Neural progenitor cell (in vitro differentiated cells): ENCODE data around the gene LRRC53. TPM values are rescaled to one million over a fixed set of nuclear protein-coding genes. Genes with fewer than 3 reads are reported as not detected.

ENCODE experiments used
- DNase-seq: peaks from one replicate; pipeline ENCODE4 v3.0.0-alpha.2; 2016; ENCODE audit warnings: low spot score
- H2AFZ ChIP-seq: fragments of 200-600 bp; sonication (generic); replicated peaks from 2 replicates; pipeline ENCODE4 v1.6.1; 2016; ENCODE audit warnings: antibody characterized with exemption
- H3F3A ChIP-seq: fragments of 200-600 bp; sonication (generic); 2 replicates; pipeline ENCODE4 v1.6.1; 2016; ENCODE audit warnings: antibody characterized with exemption, low read depth
- H3K27ac ChIP-seq: fragments of 200-600 bp; sonication (generic); 2 replicates; pipeline ENCODE4 v1.5.1; 2016; ENCODE audit warnings: mild to moderate bottlenecking
- H3K27me3 ChIP-seq: fragments of 200-600 bp; sonication (generic); 2 replicates; pipeline ENCODE4 v1.6.1; 2016; ENCODE audit warnings: mild to moderate bottlenecking, moderate library complexity
- H3K36me3 ChIP-seq: fragments of 200-600 bp; sonication (generic); 2 replicates; pipeline ENCODE4 v1.5.1; 2016
- H3K4me1 ChIP-seq: fragments of 200-600 bp; sonication (generic); 2 replicates; pipeline ENCODE4 v1.6.1; 2016; ENCODE audit warnings: mixed run types
- H3K4me2 ChIP-seq: fragments of 200-600 bp; sonication (generic); 2 replicates; pipeline ENCODE4 v1.6.1; 2016
- H3K4me3 ChIP-seq: fragments of 200-600 bp; sonication (generic); 2 replicates; pipeline ENCODE4 v1.5.1; 2016
- H3K79me2 ChIP-seq: fragments of 200-600 bp; sonication (generic); 2 replicates; pipeline ENCODE4 v1.6.1; 2016; ENCODE audit warnings: low read depth
- H3K9ac ChIP-seq: fragments of 200-600 bp; sonication (generic); 2 replicates; pipeline ENCODE4 v1.6.1; 2016
- H3K9me3 ChIP-seq: fragments of 200-600 bp; sonication (generic); 2 replicates; pipeline ENCODE4 v1.5.1; 2016; ENCODE audit warnings: low read depth
- H4K20me1 ChIP-seq: fragments of 200-600 bp; sonication (generic); 2 replicates; pipeline ENCODE4 v1.6.1; 2016; ENCODE audit warnings: low read depth
- H3K27ac Mint-ChIP-seq: 3 replicates; pipeline ENCODE4 v1.8.0; 2021; ENCODE audit warnings: mixed read lengths
- H3K27me3 Mint-ChIP-seq: 2 replicates; pipeline ENCODE4 v1.8.0; 2022; ENCODE audit warnings: low read depth, mild to moderate bottlenecking, inconsistent platforms, moderate library complexity, mixed read lengths; ENCODE audit not compliant: insufficient read depth
- H3K36me3 Mint-ChIP-seq: 3 replicates; pipeline ENCODE4 v1.8.0; 2021; ENCODE audit warnings: mixed read lengths
- H3K4me1 Mint-ChIP-seq: 3 replicates; pipeline ENCODE4 v1.8.0; 2021; ENCODE audit warnings: mixed read lengths
- H3K4me3 Mint-ChIP-seq: 3 replicates; pipeline ENCODE4 v1.8.0; 2021; ENCODE audit warnings: mild to moderate bottlenecking, moderate library complexity, mixed read lengths
- H3K9me3 Mint-ChIP-seq: 3 replicates; pipeline ENCODE4 v1.8.0; 2020; ENCODE audit warnings: mixed read lengths
- CTCF ChIP-seq: fragments of 200-600 bp; sonication (generic); IDR thresholded peaks from 2 replicates; pipeline ENCODE4 v1.5.1; 2017; ENCODE audit warnings: antibody characterized with exemption, mild to moderate bottlenecking
- EZH2 ChIP-seq: fragments of 200-600 bp; sonication (generic); IDR thresholded peaks from 2 replicates; pipeline ENCODE4 v1.6.1; 2017; ENCODE audit warnings: antibody characterized with exemption, mild to moderate bottlenecking, moderate library complexity
- EZH2phosphoT487 ChIP-seq: fragments of 200-600 bp; sonication (generic); IDR thresholded peaks from 2 replicates; pipeline ENCODE4 v1.6.1; 2017; ENCODE audit warnings: antibody characterized with exemption
- total RNA-seq: library from RNA; depleted of rRNA; stranded (reverse); fragments of >200 nt; gene quantifications from 2 replicates; pipeline ENCODE4 v1.2.3, GENCODE V29; 2015; ENCODE audit warnings: low replicate concordance

LRRC53 gene
- total RNA-seq, 1 donor from 2014 or later: not detected

GRCh38 chr1:74485622-74486021, 26.8 kb downstream of the LRRC53 start:
- Histone ChIP-seq H3K27ac (no peak overlapping the region), H3K36me3 (no peaks in the 10 kb centered on the region), H3K9me3 (no peaks in the 10 kb centered on the region), H3F3A (no peaks in the 10 kb centered on the region), H4K20me1 (no peaks in the 10 kb centered on the region), H3K9ac (no peak overlapping the region), H3K27me3 (no peaks in the 10 kb centered on the region), H3K4me2 (no peak overlapping the region), H2AFZ (no peak overlapping the region), H3K4me1 (peaks cover 14% of the 10 kb centered on the region), H3K79me2 (no peaks in the 10 kb centered on the region), H3K4me3 (no peak overlapping the region)
- H3K27me3 Mint-ChIP-seq: peaks cover 2% of the 10 kb centered on the region
- H3K27ac Mint-ChIP-seq: no peak overlapping the region
- no peak overlapping the region for H3K4me3 Mint-ChIP-seq
- H3K4me1 Mint-ChIP-seq: peaks cover 15% of the 10 kb centered on the region
- H3K9me3 Mint-ChIP-seq: no peaks in the 10 kb centered on the region
- TF ChIP-seq EZH2: no peak
- no peak for TF ChIP-seq EZH2phosphoT487
- no peak for TF ChIP-seq CTCF
- no peak for DNase-seq
- no peaks in the 10 kb centered on the region for H3K36me3 Mint-ChIP-seq

GRCh38 chr1:74481607-74482006, 30.8 kb downstream of the LRRC53 start:
- no peaks in the 10 kb centered on the region for H3K9me3 ChIP-seq
- H3K27ac Mint-ChIP-seq: no peak overlapping the region
- no peaks in the 10 kb centered on the region for H3F3A ChIP-seq

GRCh38 chr1:74480068-74480467, 32.3 kb downstream of the LRRC53 start:
- Histone ChIP-seq H3K9me3 (no peaks in the 10 kb centered on the region), H3K4me3 (no peak overlapping the region), H3K36me3 (no peaks in the 10 kb centered on the region), H3K9ac (no peak overlapping the region), H3K27me3 (no peaks in the 10 kb centered on the region), H3K4me1 (peaks cover 18% of the 10 kb centered on the region), H3K27ac (no peak overlapping the region), H3K79me2 (no peaks in the 10 kb centered on the region), H3F3A (no peaks in the 10 kb centered on the region), H4K20me1 (no peaks in the 10 kb centered on the region), H2AFZ (no peak overlapping the region), H3K4me2 (no peak overlapping the region)
- Mint-ChIP-seq H3K27me3 (peaks cover 2% of the 10 kb centered on the region), H3K4me3 (no peak overlapping the region), H3K4me1 (peaks cover 19% of the 10 kb centered on the region), H3K36me3 (no peaks in the 10 kb centered on the region), H3K27ac (peak overlapping the region; percentile 55), H3K9me3 (no peaks in the 10 kb centered on the region)
- no peak for DNase-seq
- TF ChIP-seq EZH2: no peak
- no peak for TF ChIP-seq EZH2phosphoT487
- TF ChIP-seq CTCF: no peak

More at GRCh38 chr1:74481607-74482006, 30.8 kb downstream of the LRRC53 start:
- no peak overlapping the region for H3K4me3 Mint-ChIP-seq
- DNase-seq: peak; percentile 13
- H3K9ac ChIP-seq: no peak overlapping the region
- no peak overlapping the region for H3K4me3 ChIP-seq
- peaks cover 2% of the 10 kb centered on the region for H3K27me3 Mint-ChIP-seq
- no peaks in the 10 kb centered on the region for H4K20me1 ChIP-seq
- peak overlapping the region; percentile 45 for H3K4me2 ChIP-seq
- H2AFZ ChIP-seq: no peak overlapping the region
- H3K9me3 Mint-ChIP-seq: no peaks in the 10 kb centered on the region
- no peaks in the 10 kb centered on the region for H3K27me3 ChIP-seq
- TF ChIP-seq CTCF (no peak), EZH2phosphoT487 (no peak), EZH2 (no peak)
- H3K27ac ChIP-seq: no peak overlapping the region
- H3K4me1 ChIP-seq: peaks cover 18% of the 10 kb centered on the region
- H3K4me1 Mint-ChIP-seq: peaks cover 19% of the 10 kb centered on the region
- H3K79me2 ChIP-seq: no peaks in the 10 kb centered on the region
- no peaks in the 10 kb centered on the region for H3K36me3 Mint-ChIP-seq
- no peaks in the 10 kb centered on the region for H3K36me3 ChIP-seq
